LNCAP (cell line): ENCODE measurements around the gene CDKN2B-AS1.

Experiments used
- TF ChIP-seq, protein P1 (sequence below): fragments of 450-650 bp; IDR thresholded peaks from 2 replicates; pipeline ENCODE4 v1.5.1; 2017; ENCODE audit warnings: mild to moderate bottlenecking

The CDKN2B-AS1 gene

DNA sequence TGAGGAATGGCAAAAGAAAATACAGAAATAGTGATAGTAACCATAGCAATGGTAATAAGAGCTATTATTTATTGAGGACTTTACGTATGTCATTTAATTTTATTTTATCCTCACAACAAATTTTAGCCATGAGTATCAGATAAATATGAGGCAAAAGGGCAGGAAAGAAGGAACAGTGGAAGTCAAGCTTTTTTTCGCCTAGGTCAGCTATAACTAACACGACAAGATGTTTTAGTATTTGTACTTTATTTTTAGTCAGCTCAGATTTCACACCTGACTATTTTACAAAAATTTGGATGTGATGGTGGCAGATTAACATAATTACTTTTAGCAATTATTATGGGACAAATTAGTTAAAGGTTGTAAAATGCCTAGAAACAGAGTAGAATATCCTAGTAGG, 49.3 kb downstream of the CDKN2B-AS1 start:
- TF ChIP-seq, protein P1, sequence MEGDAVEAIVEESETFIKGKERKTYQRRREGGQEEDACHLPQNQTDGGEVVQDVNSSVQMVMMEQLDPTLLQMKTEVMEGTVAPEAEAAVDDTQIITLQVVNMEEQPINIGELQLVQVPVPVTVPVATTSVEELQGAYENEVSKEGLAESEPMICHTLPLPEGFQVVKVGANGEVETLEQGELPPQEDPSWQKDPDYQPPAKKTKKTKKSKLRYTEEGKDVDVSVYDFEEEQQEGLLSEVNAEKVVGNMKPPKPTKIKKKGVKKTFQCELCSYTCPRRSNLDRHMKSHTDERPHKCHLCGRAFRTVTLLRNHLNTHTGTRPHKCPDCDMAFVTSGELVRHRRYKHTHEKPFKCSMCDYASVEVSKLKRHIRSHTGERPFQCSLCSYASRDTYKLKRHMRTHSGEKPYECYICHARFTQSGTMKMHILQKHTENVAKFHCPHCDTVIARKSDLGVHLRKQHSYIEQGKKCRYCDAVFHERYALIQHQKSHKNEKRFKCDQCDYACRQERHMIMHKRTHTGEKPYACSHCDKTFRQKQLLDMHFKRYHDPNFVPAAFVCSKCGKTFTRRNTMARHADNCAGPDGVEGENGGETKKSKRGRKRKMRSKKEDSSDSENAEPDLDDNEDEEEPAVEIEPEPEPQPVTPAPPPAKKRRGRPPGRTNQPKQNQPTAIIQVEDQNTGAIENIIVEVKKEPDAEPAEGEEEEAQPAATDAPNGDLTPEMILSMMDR, result no peak

DNA sequence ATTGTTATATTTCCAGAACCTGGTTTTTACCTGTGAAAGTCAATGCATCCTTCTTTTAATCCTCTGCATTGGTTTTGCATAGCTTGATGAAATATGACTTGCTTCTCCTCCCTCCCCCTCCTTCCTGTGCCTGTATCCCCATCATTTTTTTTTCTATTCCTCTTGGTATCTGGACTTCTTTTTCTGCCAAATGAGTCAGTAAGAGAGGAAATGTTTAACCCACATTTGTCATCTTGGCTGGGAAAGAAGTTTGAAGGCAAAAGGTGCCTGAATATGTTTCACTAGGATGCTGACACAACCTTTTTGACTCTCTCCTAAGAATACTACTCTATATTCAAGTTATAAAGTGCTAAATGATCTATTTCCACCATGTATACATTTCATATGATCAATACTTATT, 50.0 kb downstream of the CDKN2B-AS1 start:
- TF ChIP-seq, protein P1, result no peak

DNA sequence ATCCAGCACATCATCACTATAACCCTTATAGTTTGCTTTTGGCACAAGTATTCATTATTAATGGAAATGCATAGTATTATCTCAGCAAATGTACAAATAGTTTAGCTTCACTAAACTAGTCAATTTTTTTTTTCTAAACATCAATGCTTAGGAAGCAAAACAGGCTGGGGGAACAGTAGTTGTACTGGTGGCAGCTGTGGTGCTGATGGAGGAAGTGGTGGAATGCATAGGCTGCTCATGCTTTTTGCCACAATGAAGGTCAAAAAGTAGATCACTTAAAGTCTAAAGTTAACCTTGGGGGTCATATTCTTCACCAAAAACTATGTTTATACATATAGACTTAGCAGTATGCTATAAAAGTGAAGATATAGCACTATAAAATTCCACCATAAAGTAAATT, 50.8 kb downstream of the CDKN2B-AS1 start:
- TF ChIP-seq, protein P1, result no peak

DNA sequence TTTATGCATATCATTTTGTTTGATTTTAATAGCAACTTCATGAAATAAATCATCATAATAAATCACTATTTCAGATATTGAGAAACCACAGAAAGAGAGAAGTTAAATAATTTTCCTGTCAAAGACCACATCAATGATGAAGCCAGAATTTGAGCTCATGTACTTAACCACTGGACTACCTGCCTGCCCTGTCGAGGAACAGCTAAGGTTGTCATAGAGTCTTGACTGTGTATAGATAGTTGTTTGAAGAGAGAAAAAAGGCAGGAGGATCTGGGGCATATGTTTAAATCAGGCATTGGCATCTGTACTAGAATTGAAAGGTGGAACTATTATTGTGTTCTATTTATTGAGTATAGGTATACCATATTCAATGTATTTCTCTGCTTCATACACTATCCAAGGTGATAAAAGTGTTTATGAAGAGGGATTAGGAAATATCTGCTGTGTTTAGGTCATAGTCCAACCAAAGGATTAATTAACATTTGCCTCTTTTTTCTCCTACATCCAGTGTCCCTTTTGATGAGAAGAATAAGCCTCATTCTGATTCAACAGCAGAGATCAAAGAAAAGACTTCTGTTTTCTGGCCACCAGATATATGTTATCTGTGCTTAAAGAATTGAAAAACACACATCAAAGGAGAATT, 51.8 kb downstream of the CDKN2B-AS1 start:
- TF ChIP-seq, protein P1, result no peak

DNA sequence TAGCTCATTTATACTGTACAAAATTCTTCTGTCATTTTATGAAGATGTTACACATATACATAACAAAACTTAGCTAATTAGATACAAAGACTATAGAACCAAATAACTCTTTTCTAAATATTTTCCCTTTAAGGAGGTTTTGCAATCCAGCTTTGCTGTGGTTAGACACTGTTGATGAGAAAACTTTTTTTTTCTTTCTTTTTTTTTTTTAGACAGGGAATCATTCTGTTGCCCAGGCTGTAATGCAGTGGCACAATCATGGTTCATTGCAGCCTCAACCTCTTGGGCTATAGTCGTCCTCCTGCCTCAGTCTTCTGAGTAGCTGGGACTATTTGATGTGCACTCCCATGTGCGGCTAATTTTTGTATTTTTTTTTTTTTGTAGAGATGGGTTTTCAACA, 53.0 kb downstream of the CDKN2B-AS1 start:
- TF ChIP-seq, protein P1, result no peak

DNA sequence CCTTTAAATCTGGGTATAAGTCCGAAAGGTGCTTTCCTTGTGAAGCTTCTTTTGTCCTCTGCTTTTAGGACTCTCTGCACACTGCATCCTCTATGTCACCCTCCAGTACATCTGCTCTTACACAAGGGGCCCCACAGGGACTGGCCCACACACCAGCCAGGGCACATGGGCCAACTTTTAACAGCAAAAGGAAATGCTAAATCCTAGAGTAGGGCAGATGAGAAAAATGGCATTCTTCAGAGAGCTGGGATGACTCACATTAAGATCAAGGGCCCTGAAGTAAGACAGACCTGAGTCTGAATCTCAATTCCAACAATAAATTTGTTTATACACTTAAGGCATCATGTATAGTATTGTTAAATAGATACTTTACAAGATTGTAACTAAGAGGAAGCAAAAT, 54.8 kb downstream of the CDKN2B-AS1 start:
- TF ChIP-seq, protein P1, result no peak

DNA sequence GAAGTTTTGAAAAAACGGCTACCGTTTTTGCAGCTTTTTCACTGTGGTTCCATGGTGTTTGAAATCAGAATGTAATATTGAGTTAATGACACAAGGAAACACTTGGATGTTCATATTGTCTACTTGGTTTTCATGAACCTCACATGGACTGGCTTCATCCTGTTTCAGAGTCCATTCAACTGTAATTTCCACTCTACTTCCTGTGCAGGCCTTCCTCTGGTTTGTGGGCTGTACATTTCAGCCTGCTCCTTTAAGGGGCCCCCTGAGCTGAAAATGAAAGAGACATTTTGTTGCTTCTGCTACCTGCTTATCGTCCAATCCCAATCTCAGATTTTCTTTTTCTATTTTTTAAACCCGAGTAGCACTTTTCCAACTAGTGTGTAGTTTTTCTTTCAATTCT, 56.3 kb downstream of the CDKN2B-AS1 start:
- TF ChIP-seq, protein P1, result no peak
